WTC11 (cell line): Measurements from ENCODE around the gene BCAS2. TPM values are rescaled to one million over a fixed set of nuclear protein-coding genes. Genes with fewer than 3 reads are reported as not detected.

Experiments
- ATAC-seq: fragments of 200-7000 bp; cut with Tn5 transposase; 2 replicates; pipeline ENCODE4 v1.10.0; 2021; ENCODE audit warnings: mild to moderate bottlenecking, moderate library complexity
- CTCF ChIA-PET: fragments of 300-600 bp; sonication (Branson Sonifier 250); formaldehyde crosslinking; loops from one replicate; lab custom pipeline; 2021; ENCODE audit warnings: antibody characterized with exemption; lab: Charles Lee
- POLR2A ChIA-PET: fragments of 350-600 bp; sonication (Branson Sonifier 250); formaldehyde crosslinking; loops from one replicate; lab custom pipeline; 2021; ENCODE audit warnings: antibody characterized with exemption; lab: Charles Lee
- DNase-seq: peaks from one replicate; pipeline ENCODE4 v3.0.0; 2021; ENCODE audit warnings: low spot score
- H3K27ac Mint-ChIP-seq: 2 replicates; pipeline ENCODE4 v1.8.0; 2021; ENCODE audit warnings: mixed read lengths
- H3K27me3 Mint-ChIP-seq: 2 replicates; pipeline ENCODE4 v1.8.0; 2021; ENCODE audit warnings: low read depth, mild to moderate bottlenecking, moderate library complexity, mixed read lengths
- H3K36me3 Mint-ChIP-seq: 2 replicates; pipeline ENCODE4 v1.8.0; 2021; ENCODE audit warnings: mixed read lengths
- H3K4me1 Mint-ChIP-seq: 2 replicates; pipeline ENCODE4 v1.8.0; 2022; ENCODE audit warnings: mixed read lengths
- H3K4me3 Mint-ChIP-seq: 2 replicates; pipeline ENCODE4 v1.8.0; 2021; ENCODE audit warnings: mild to moderate bottlenecking, moderate library complexity, mixed read lengths
- H3K9me3 Mint-ChIP-seq: 2 replicates; pipeline ENCODE4 v1.8.0; 2021; ENCODE audit warnings: mixed read lengths
- CTCF ChIP-seq: fragments of 200-600 bp; IDR thresholded peaks from 2 replicates; pipeline ENCODE4 v1.8.0; 2022; ENCODE audit warnings: antibody characterized with exemption
- ELF4 ChIP-seq: sonication (generic); formaldehyde crosslinking; IDR thresholded peaks from 2 replicates; pipeline ENCODE4 v1.8.1; 2022; ENCODE audit warnings: low read depth, mild to moderate bottlenecking, moderate library complexity, missing genetic modification reagents
- FOXK1 ChIP-seq: sonication (generic); formaldehyde crosslinking; IDR thresholded peaks from 2 replicates; pipeline ENCODE4 v1.8.0; 2022; ENCODE audit warnings: mild to moderate bottlenecking, moderate library complexity, missing genetic modification reagents
- HMGA2 ChIP-seq: fragments of 250-450 bp; sonication (Bioruptor Pico); IDR thresholded peaks from 2 replicates; pipeline ENCODE4 v1.4.0; 2021; ENCODE audit warnings: mild to moderate bottlenecking, moderate library complexity
- JUN ChIP-seq: sonication (generic); formaldehyde crosslinking; IDR thresholded peaks from 2 replicates; pipeline ENCODE4 v1.8.0; 2023; ENCODE audit warnings: mild to moderate bottlenecking, missing genetic modification reagents
- MYBL2 ChIP-seq: sonication (generic); formaldehyde crosslinking; IDR thresholded peaks from 2 replicates; pipeline ENCODE4 v1.8.1; 2023; ENCODE audit warnings: mild to moderate bottlenecking, moderate library complexity, missing genetic modification reagents
- NFE2L1 ChIP-seq: sonication (generic); formaldehyde crosslinking; IDR thresholded peaks from 2 replicates; pipeline ENCODE4 v1.8.1; 2023; ENCODE audit warnings: missing genetic modification reagents
- NFYB ChIP-seq: sonication (generic); formaldehyde crosslinking; conservative IDR thresholded peaks from 2 replicates; pipeline ENCODE4 v1.8.0; 2022; ENCODE audit warnings: low read depth, missing genetic modification reagents
- RORB ChIP-seq: fragments of 250-450 bp; sonication (Bioruptor Pico); IDR thresholded peaks from 2 replicates; pipeline ENCODE4 v1.9.0; 2021; ENCODE audit warnings: mild to moderate bottlenecking
- SMAD3 ChIP-seq: sonication (generic); formaldehyde crosslinking; IDR thresholded peaks from 2 replicates; pipeline ENCODE4 v1.8.0; 2022; ENCODE audit warnings: missing genetic modification reagents, mild to moderate bottlenecking, borderline replicate concordance
- TCF7 ChIP-seq: sonication (generic); formaldehyde crosslinking; IDR thresholded peaks from 2 replicates; pipeline ENCODE4 v1.8.0; 2022; ENCODE audit warnings: mild to moderate bottlenecking, low read depth, missing genetic modification reagents, moderate library complexity
- TP53 ChIP-seq: sonication (generic); formaldehyde crosslinking; IDR thresholded peaks from 2 replicates; pipeline ENCODE4 v1.8.1; 2023; ENCODE audit warnings: mild to moderate bottlenecking, missing genetic modification reagents
- ZNF219 ChIP-seq: sonication (generic); formaldehyde crosslinking; IDR thresholded peaks from 2 replicates; pipeline ENCODE4 v1.8.0; 2023; ENCODE audit warnings: missing genetic modification reagents, mild to moderate bottlenecking, borderline replicate concordance
- ZNF317 ChIP-seq: sonication (generic); formaldehyde crosslinking; IDR thresholded peaks from 2 replicates; pipeline ENCODE4 v1.8.1; 2023; ENCODE audit warnings: low read depth, mild to moderate bottlenecking, moderate library complexity, missing genetic modification reagents, borderline replicate concordance
- ZNF423 ChIP-seq: fragments of 250-450 bp; sonication (Bioruptor Pico); IDR thresholded peaks from 2 replicates; pipeline ENCODE4 v2.1.2; 2022; ENCODE audit warnings: mild to moderate bottlenecking, moderate library complexity
- ZNF425 ChIP-seq: fragments of 250-450 bp; sonication (Bioruptor Pico); conservative IDR thresholded peaks from 2 replicates; pipeline ENCODE4 v1.9.0; 2021; ENCODE audit warnings: mild to moderate bottlenecking
- ZSCAN18 ChIP-seq: fragments of 250-450 bp; sonication (Bioruptor Pico); IDR thresholded peaks from 2 replicates; pipeline ENCODE4 v2.1.2; 2022; ENCODE audit warnings: mild to moderate bottlenecking, moderate library complexity
- total RNA-seq: library from RNA; stranded (reverse); gene quantifications from 3 replicates; pipeline ENCODE4 v1.2.3, GENCODE V29; 2021
- TF ChIP-seq, protein P1 (sequence below): sonication (generic); formaldehyde crosslinking; IDR thresholded peaks from 2 replicates; pipeline ENCODE4 v1.8.1; 2023; ENCODE audit warnings: mild to moderate bottlenecking, missing genetic modification reagents
- TF ChIP-seq, protein P2 (sequence below): sonication (generic); formaldehyde crosslinking; conservative IDR thresholded peaks from 2 replicates; pipeline ENCODE4 v1.8.1; 2023; ENCODE audit warnings: mild to moderate bottlenecking, low read depth, missing genetic modification reagents, moderate library complexity

The BCAS2 gene
- total RNA-seq, 1 experiment from 2014 or later = 39.0 TPM

DNA sequence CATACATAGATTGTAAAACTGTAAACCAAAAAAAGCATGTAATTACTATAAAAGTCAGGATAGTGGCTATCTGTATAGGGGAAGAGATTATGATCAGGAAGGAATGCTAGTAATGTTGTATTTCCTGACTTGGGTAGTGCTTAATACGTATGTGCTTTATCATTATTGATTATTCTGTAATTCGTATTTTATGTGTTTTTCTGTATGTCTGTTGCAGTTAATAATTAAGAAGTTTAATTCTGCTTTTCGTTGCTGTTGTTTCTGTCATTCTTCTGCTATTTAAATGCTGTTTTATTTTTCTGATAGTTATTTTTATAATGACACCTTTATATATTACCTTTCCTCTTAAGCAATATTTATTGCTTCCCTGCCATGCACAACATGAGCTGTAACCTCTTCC lies 41.1 kb downstream of the BCAS2 start:
- Mint-ChIP-seq H3K36me3 (no peaks in the 10 kb centered on the region), H3K27me3 (no peaks in the 10 kb centered on the region; the same call in 1 of the 2 replicates), H3K27ac (no peak overlapping the region), H3K4me1 (no peaks in the 10 kb centered on the region), H3K9me3 (peaks cover 8% of the 10 kb centered on the region), H3K4me3 (no peak overlapping the region)
- CTCF ChIA-PET = no interaction called here
- POLR2A ChIA-PET = no interaction called here
- no peak for TF ChIP-seq ZSCAN18 (CRISPR knock-in tag)
- TF ChIP-seq TP53 (CRISPR knock-in tag) = no peak
- no peak for TF ChIP-seq NFYB (CRISPR knock-in tag)
- TF ChIP-seq, protein P1, sequence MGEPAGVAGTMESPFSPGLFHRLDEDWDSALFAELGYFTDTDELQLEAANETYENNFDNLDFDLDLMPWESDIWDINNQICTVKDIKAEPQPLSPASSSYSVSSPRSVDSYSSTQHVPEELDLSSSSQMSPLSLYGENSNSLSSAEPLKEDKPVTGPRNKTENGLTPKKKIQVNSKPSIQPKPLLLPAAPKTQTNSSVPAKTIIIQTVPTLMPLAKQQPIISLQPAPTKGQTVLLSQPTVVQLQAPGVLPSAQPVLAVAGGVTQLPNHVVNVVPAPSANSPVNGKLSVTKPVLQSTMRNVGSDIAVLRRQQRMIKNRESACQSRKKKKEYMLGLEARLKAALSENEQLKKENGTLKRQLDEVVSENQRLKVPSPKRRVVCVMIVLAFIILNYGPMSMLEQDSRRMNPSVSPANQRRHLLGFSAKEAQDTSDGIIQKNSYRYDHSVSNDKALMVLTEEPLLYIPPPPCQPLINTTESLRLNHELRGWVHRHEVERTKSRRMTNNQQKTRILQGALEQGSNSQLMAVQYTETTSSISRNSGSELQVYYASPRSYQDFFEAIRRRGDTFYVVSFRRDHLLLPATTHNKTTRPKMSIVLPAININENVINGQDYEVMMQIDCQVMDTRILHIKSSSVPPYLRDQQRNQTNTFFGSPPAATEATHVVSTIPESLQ (CRISPR knock-in tag) = no peak
- TF ChIP-seq, protein P2, sequence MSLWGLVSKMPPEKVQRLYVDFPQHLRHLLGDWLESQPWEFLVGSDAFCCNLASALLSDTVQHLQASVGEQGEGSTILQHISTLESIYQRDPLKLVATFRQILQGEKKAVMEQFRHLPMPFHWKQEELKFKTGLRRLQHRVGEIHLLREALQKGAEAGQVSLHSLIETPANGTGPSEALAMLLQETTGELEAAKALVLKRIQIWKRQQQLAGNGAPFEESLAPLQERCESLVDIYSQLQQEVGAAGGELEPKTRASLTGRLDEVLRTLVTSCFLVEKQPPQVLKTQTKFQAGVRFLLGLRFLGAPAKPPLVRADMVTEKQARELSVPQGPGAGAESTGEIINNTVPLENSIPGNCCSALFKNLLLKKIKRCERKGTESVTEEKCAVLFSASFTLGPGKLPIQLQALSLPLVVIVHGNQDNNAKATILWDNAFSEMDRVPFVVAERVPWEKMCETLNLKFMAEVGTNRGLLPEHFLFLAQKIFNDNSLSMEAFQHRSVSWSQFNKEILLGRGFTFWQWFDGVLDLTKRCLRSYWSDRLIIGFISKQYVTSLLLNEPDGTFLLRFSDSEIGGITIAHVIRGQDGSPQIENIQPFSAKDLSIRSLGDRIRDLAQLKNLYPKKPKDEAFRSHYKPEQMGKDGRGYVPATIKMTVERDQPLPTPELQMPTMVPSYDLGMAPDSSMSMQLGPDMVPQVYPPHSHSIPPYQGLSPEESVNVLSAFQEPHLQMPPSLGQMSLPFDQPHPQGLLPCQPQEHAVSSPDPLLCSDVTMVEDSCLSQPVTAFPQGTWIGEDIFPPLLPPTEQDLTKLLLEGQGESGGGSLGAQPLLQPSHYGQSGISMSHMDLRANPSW (CRISPR knock-in tag) = no peak
- TF ChIP-seq JUN (CRISPR knock-in tag) = no peak
- no peak for TF ChIP-seq RORB
- TF ChIP-seq NFE2L1 (CRISPR knock-in tag) = no peak
- TF ChIP-seq ELF4 (CRISPR knock-in tag) = no peak
- no peak for TF ChIP-seq ZNF317
- TF ChIP-seq TCF7 = no peak
- TF ChIP-seq ZNF425 = no peak
- TF ChIP-seq SMAD3 = no peak
- no peak for TF ChIP-seq HMGA2 (CRISPR knock-in tag)
- no peak for TF ChIP-seq CTCF
- no peak for TF ChIP-seq MYBL2 (CRISPR knock-in tag)
- TF ChIP-seq ZNF219 (CRISPR knock-in tag) = no peak
- TF ChIP-seq FOXK1 (CRISPR knock-in tag) = no peak
- TF ChIP-seq ZNF423 (CRISPR knock-in tag) = no peak
- ATAC-seq (no peak), DNase-seq (no peak)
